B cell (primary cell): ENCODE results near the gene ATP5MC3. TPM values are rescaled to one million over a fixed set of nuclear protein-coding genes. Genes with fewer than 3 reads are reported as not detected.

ENCODE experiments used
- ATAC-seq: fragments of 200-7000 bp; cut with Tn5 transposase; one replicate; pipeline ENCODE4 v1.10.0; 2021; ENCODE audit warnings: low read depth, mild to moderate bottlenecking, moderate number of reproducible peaks, moderate library complexity
- CTCF ChIA-PET: fragments of 350-600 bp; sonication (Branson Sonifier 250); formaldehyde crosslinking; loops from one replicate; lab custom pipeline; 2021; ENCODE audit warnings: antibody characterized with exemption, inconsistent platforms; lab: Charles Lee
- POLR2A ChIA-PET: fragments of 350-600 bp; sonication (Branson Sonifier 250); formaldehyde crosslinking; loops from one replicate; lab custom pipeline; 2021; ENCODE audit warnings: antibody characterized with exemption; lab: Charles Lee
- DNase-seq: peaks from one replicate; pipeline ENCODE4 v3.0.0; 2013
- H2AFZ ChIP-seq: 2 replicates; pipeline ENCODE4 v1.6.1; 2012; ENCODE audit warnings: mild to moderate bottlenecking, low read depth, low read length; ENCODE audit not compliant: insufficient read depth, poor library complexity, severe bottlenecking
- H3K27ac ChIP-seq, 2 donors: 1 replicate in 1 of 2; 2 replicates in 1 of 2; pipeline ENCODE4 v1.5.1; 2012 to 2013; ENCODE audit warnings: low read length in 2 of 2, mild to moderate bottlenecking in 2 of 2, moderate library complexity in 1 of 2
- H3K27me3 ChIP-seq, 4 experiments: fragments of 200-600 bp in 1 of 4; sonication (generic) in 1 of 4; replicated peaks in 1 of 4; 1 replicate in 2 of 4; 2 replicates in 2 of 4; pipeline versions ENCODE4 v1.6.1 to v1.7.0; 2013 to 2016; ENCODE audit warnings: low read length in 3 of 4, mild to moderate bottlenecking in 2 of 4, mixed read lengths in 1 of 4, moderate library complexity in 1 of 4; ENCODE audit not compliant: insufficient read depth in 4 of 4, control insufficient read depth in 3 of 4; ENCODE audit errors: control extremely low read depth in 1 of 4
- H3K36me3 ChIP-seq, 2 experiments: replicated peaks in 1 of 2; 1 replicate in 1 of 2; 2 replicates in 1 of 2; pipeline versions ENCODE4 v1.6.1 to v1.7.1; 2013; ENCODE audit warnings: low read length in 1 of 2; ENCODE audit not compliant: insufficient read depth in 2 of 2, control insufficient read depth in 1 of 2; ENCODE audit errors: control extremely low read depth in 1 of 2, extremely low read depth in 1 of 2
- H3K4me1 ChIP-seq, 2 donors: fragments of 200-600 bp in 1 of 2; sonication (generic) in 1 of 2; 1 replicate in 1 of 2; 2 replicates in 1 of 2; pipeline versions ENCODE4 v1.5.1 to v1.6.1; 2013 to 2017; ENCODE audit warnings: low read length in 2 of 2; ENCODE audit not compliant: control insufficient read depth in 2 of 2, insufficient read depth in 2 of 2
- H3K4me2 ChIP-seq: replicated peaks from 2 replicates; pipeline ENCODE3; 2012; ENCODE audit warnings: mild to moderate bottlenecking, low read depth, low read length; ENCODE audit not compliant: poor library complexity, severe bottlenecking
- H3K4me3 ChIP-seq, 5 experiments: fragments of 200-600 bp in 1 of 5; sonication (generic) in 1 of 5; 1 replicate in 3 of 5; 2 replicates in 2 of 5; pipeline versions ENCODE4 v1.5.1 to v1.7.0; 2011 to 2016; ENCODE audit warnings: low read length in 4 of 5, mild to moderate bottlenecking in 4 of 5, low read depth in 2 of 5, control low read depth in 1 of 5, moderate library complexity in 1 of 5; ENCODE audit not compliant: insufficient read depth in 1 of 5; ENCODE audit errors: control extremely low read depth in 1 of 5, extremely low read depth in 1 of 5
- H3K79me2 ChIP-seq: fragments of 200-600 bp; sonication (generic); one replicate; pipeline ENCODE4 v1.6.0; 2016; ENCODE audit warnings: low read length; ENCODE audit not compliant: control insufficient read depth, insufficient read depth
- H3K9ac ChIP-seq: fragments of 200-600 bp; sonication (generic); 2 replicates; pipeline ENCODE4 v1.6.1; 2017; ENCODE audit warnings: mild to moderate bottlenecking, low read length, moderate library complexity
- H3K9me3 ChIP-seq, 3 donors: one replicate each; pipeline versions ENCODE4 v1.6.1 to v1.7.1; 2013; ENCODE audit warnings: low read length in 2 of 3; ENCODE audit not compliant: control insufficient read depth in 2 of 3, insufficient read depth in 1 of 3; ENCODE audit errors: control extremely low read depth in 1 of 3
- H4K20me1 ChIP-seq: 2 replicates; pipeline ENCODE4 v1.6.0; 2012; ENCODE audit warnings: mild to moderate bottlenecking, low read length; ENCODE audit not compliant: insufficient read depth, control insufficient read depth, poor library complexity, severe bottlenecking
- H3K27ac Mint-ChIP-seq: one replicate; pipeline ENCODE4 v1.8.0; 2021; ENCODE audit warnings: mixed read lengths
- H3K27me3 Mint-ChIP-seq: one replicate; pipeline ENCODE4 v1.8.0; 2021; ENCODE audit warnings: mixed read lengths
- H3K4me1 Mint-ChIP-seq: one replicate; pipeline ENCODE4 v1.8.0; 2021; ENCODE audit warnings: mixed read lengths
- H3K4me3 Mint-ChIP-seq: one replicate; pipeline ENCODE4 v1.8.0; 2021; ENCODE audit warnings: mixed read lengths
- H3K9me3 Mint-ChIP-seq: one replicate; pipeline ENCODE4 v1.8.0; 2022; ENCODE audit warnings: mixed read lengths; ENCODE audit not compliant: insufficient read depth
- CTCF ChIP-seq: fragments of 200-600 bp; IDR thresholded peaks from one replicate; pipeline ENCODE4 v1.8.0; 2022; ENCODE audit warnings: antibody characterized with exemption, mild to moderate bottlenecking
- EZH2 ChIP-seq: IDR thresholded peaks from 2 replicates; pipeline ENCODE4 v1.6.1; 2012; ENCODE audit warnings: borderline replicate concordance, low read depth, mild to moderate bottlenecking, moderate library complexity, low read length; ENCODE audit not compliant: insufficient read depth, poor library complexity, severe bottlenecking
- WGBS: methylation state at CpG from one replicate; pipeline ENCODE4 v1.1.5; 2013; ENCODE audit warnings: missing lambda C conversion rate; ENCODE audit not compliant: insufficient coverage; 5-methylcytosine and 5-hydroxymethylcytosine counted together
- intact Hi-C: fragments of 100-400 bp; cut with micrococcal nuclease; formaldehyde crosslinking; loops from one replicate; pipeline ENCODE4 v1.10.0; 2022
- polyA plus RNA-seq: library from polyadenylated mRNA; depleted of rRNA; stranded (reverse); fragments of >200 nt; gene quantifications from 2 replicates; pipeline ENCODE4 v1.2.3, GENCODE V29; 2012
- small RNA-seq: library from RNA; depleted of rRNA; stranded (forward); fragments of <200 nt; gene quantifications from one replicate; pipeline ENCODE3, GENCODE V24; 2012; ENCODE audit warnings: low replicate concordance, low read depth; ENCODE audit not compliant: insufficient read length
- total RNA-seq, 2 donors: library from RNA; stranded (reverse); fragments of 120-200 nt in 1 of 2; gene quantifications; 1 replicate in 1 of 2; 2 replicates in 1 of 2; pipeline versions ENCODE4 v1.2.3 to v1.2.4, GENCODE V29; 2013 to 2022

The ATP5MC3 gene
- total and polyA plus RNA-seq, 2 donors (not counting 1 experiment from before 2014, with no cell fraction given), result 68.5 to 94.1 TPM

DNA sequence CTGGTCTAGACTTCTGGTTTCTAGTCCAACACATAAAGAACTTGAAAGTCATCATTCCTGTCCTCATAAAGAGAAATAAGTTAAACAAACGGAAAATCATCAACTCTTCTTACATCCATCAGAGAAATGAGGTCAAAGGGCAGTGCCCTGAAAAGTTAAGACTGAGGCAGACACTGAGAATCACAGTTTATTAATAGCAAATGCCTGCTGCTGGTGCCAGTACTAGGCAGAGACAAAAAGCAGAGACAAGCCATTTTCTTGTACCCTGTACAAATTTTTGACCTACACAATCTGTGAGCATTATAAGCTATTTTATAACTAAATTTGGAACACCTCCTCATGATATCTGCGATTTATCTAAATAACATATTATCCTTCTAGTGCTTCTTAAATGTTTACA is 50.3 kb downstream of the ATP5MC3 start:
- H3K27me3 ChIP-seq, result no peaks in the 10 kb centered on the region
- TF ChIP-seq EZH2, result no peak
- no peak for TF ChIP-seq CTCF
- POLR2A ChIA-PET, result no interaction called here
- peaks cover 28% of the 10 kb centered on the region for H3K79me2 ChIP-seq
- H3K9ac ChIP-seq, result no peak overlapping the region
- Mint-ChIP-seq H3K4me3 (no peak overlapping the region), H3K27ac (no peak overlapping the region), H3K27me3 (no peaks in the 10 kb centered on the region), H3K9me3 (no peaks in the 10 kb centered on the region), H3K4me1 (peaks cover 2% of the 10 kb centered on the region)
- no peak overlapping the region for H3K4me2 ChIP-seq
- no peak overlapping the region for H2AFZ ChIP-seq
- DNase-seq, result no peak
- CTCF ChIA-PET, result no interaction called here
- peaks cover 3 to 33% of the 10 kb centered on the region in 2 experiments for H3K36me3 ChIP-seq
- no peaks in the 10 kb centered on the region for H3K9me3 ChIP-seq
- intact Hi-C loops, result no loop called here
- 100% methylated on average over 1 of the region's 2 CpGs for WGBS
- no peak for ATAC-seq
- H3K4me1 ChIP-seq, result peaks cover 0 to 1% of the 10 kb centered on the region in 2 donors
- no peak overlapping the region for H3K27ac ChIP-seq
- no peak overlapping the region for H3K4me3 ChIP-seq
- peaks cover 11% of the 10 kb centered on the region for H4K20me1 ChIP-seq

- Mint-ChIP-seq H3K4me3 (no peak overlapping the region), H3K27me3 (no peaks in the 10 kb centered on the region), H3K9me3 (no peaks in the 10 kb centered on the region), H3K27ac (no peak overlapping the region), H3K4me1 (peaks cover 2% of the 10 kb centered on the region)
- no peak for ATAC-seq
- ChIA-PET CTCF (interaction anchor here (1.0 kb wide), 1 partner anchor 42 kb away, joined by 3 read pairs; no protein-coding TSS in a partner anchor), POLR2A (no interaction called here)
- H3K36me3 ChIP-seq, result peaks cover 0 to 26% of the 10 kb centered on the region in 2 experiments
- H3K9ac ChIP-seq, result no peak overlapping the region
- no peaks in the 10 kb centered on the region for H3K27me3 ChIP-seq
- peaks cover 20% of the 10 kb centered on the region for H3K79me2 ChIP-seq
- intact Hi-C loops, result no loop called here
- no peak overlapping the region for H3K27ac ChIP-seq
- H3K9me3 ChIP-seq, result no peaks in the 10 kb centered on the region
- H3K4me2 ChIP-seq, result no peak overlapping the region
- no peak for DNase-seq
- 100% methylated on average over 1 of the region's 1 CpG for WGBS
- H2AFZ ChIP-seq, result no peak overlapping the region
- no peaks in the 10 kb centered on the region for H3K4me1 ChIP-seq
- peaks cover 19% of the 10 kb centered on the region for H4K20me1 ChIP-seq
- TF ChIP-seq EZH2 (no peak), CTCF (no peak)
- H3K4me3 ChIP-seq, result no peak overlapping the region
Observed at GRCh38 chr2:175126661-175127060, 54.8 kb downstream of the ATP5MC3 start.

Small RNA genes lying within 50 kb of the gene (small RNA-seq; reads per million reads assigned to genes)
- gene MIR933, result not detected

Other genes with a start within 250 kb of the ATP5MC3 start
- gene CHN1, start 176.3 kb downstream of the ATP5MC3 start, total RNA-seq, result 0.95 and 1.4 TPM in 2 replicates
- 0.79 and 1.0 TPM in 2 replicates for gene CHN1, start 176.3 kb downstream of the ATP5MC3 start, polyA plus RNA-seq
- 66.8 and 69.9 TPM in 2 replicates for gene ATF2, start 13.5 kb downstream of the ATP5MC3 start, total RNA-seq
- gene ATF2, start 13.5 kb downstream of the ATP5MC3 start, polyA plus RNA-seq, result 23.6 and 31.8 TPM in 2 replicates